Skeletal muscle cell (primary cell): ENCODE data around the gene HDHD3.
"Not testable (repeated sequence)": the region's sequence is repeated elsewhere in the genome, so short reads cannot be mapped to it uniquely, and the experiment has no call there.

ENCODE experiments used
- DNase-seq: peaks from one replicate; pipeline ENCODE4 v3.0.0-alpha.2; 2010; ENCODE audit warnings: low read depth
- H3K4me3 ChIP-seq: 2 replicates; pipeline ENCODE4 v1.5.1; 2011; ENCODE audit warnings: low read depth, mild to moderate bottlenecking, control low read depth, low read length, moderate library complexity

HDHD3 gene

DNA sequence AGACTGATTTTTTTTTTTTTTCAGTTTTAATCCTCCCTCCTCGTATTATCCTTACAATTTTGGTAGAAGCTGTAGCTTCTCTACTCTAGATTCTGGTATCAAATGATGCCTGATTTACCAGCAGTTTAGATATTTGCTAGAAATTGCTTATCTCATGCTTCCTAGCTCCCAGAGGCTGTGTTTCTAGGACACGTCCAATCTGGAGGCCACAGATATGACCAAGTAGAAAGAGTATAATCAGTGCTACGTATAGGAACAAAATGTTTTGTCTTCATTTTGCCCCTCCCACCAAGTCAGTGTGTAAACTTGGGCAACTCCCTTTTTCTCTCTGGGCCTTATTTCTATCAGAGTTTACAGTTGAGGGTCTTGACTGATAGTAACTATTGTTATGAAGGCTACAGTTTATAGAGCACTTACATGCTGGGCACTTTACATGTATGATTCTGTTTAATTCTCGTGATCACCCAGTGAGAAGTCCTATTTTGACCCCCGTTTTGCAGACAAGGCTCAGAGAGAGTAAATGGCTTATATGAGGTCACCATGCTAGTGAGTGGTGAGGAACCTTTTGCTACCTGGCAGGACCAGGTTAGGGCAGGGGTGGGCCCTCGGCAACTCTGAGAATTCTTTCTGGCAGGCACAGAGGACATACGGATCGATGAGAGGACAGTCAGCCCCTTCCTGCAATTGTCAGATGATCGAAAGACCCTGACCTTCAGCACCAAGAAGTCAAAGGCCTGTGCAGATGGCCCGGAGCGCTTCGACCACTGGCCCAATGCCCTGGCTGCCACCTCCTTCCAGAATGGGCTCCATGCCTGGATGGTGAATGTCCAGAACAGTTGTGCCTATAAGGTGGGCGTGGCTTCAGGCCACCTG, 7.6 kb downstream of the HDHD3 start:
- H3K4me3 ChIP-seq: no peak overlapping the region
- DNase-seq: no peak

DNA sequence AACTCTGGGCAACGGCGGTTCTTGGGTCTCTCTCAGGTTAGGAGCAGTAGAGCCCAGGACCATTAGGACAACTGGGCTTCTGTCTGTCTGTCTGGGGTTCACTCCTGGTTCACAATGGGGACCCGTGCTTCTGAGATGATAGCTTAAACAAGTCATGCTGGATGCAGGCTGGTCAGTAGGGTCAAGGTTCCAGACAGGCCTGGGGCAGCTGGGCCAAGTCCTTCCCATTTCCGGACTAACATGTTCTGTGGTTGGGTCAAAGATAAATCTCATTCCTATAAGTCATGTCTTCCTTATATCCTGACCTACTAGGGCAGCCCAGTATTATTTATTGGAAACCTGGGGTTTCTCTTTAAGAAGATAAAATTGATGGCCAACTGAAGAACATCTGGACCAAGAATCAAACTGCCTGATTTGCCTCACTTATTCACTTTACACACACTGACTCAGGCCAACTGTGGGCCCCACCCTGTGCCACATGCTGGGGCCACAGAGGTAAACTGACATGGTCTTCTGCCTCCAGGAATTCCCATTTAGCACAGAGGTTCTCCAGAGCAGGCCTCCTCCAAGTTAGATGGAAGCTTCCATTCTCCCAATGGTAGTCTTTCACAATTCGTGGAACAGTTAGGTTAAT, 8.3 kb downstream of the HDHD3 start:
- H3K4me3 ChIP-seq: no peak overlapping the region
- DNase-seq: no peak

DNA sequence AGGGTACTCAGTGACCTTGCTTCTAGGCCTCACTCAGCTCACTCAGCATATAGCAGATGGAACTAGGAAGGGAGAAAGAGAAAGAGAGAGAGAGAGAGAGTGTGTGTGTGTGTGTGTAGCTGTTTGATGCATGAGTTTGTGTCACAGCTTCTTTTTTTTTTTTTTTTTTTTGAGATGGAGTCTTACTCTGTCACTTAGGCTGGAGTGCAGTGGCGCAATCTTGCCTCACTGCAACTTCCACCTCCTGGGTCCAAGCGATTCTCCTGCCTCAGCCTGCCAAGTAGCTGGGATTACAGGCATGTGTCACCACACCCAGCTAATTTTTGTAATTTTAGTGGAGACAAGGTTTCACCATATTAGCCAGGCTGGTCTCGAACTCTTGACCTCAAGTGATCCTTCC, 11.1 kb downstream of the HDHD3 start:
- not testable (repeated sequence) for H3K4me3 ChIP-seq, DNase-seq

GRCh38 chr9:113364951-113365350, 11.8 kb downstream of the HDHD3 start:
- no peak for DNase-seq
- no peak overlapping the region for H3K4me3 ChIP-seq

GRCh38 chr9:113363336-113363735, 13.4 kb downstream of the HDHD3 start:
- DNase-seq: no peak

DNA sequence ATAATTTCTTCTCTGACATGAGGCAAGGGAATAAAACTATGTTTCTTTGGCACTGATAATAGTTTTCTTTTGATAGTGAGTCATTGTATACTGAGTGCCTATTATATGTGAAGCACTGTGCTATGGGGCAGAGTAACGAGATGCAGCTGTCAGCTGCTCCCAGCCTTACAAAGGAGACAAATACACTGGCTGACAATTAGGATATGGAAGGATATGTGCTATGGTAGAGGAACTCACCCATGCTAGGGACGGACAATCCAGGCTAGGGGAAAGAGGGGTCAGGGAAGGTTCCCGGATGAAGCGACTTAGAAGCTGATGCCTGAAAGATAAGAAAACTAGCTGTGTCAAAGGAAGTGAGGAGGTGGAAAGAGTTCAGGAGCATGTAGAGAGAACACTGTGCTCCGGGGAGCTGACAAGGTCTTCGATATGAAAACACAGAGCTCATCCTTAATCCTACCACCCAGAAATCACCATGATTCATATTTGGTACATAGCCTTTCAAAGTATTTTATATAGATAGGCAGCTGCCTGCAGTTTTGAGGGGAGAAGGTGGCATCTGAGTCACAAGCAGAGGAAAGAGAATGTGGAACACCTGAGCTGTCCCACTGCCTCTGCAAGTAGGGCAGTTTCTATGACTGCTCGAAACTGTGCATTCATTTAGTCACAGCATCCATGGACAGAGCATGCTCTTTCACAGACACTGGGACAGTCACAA, 15.3 kb downstream of the HDHD3 start:
- no peak overlapping the region for H3K4me3 ChIP-seq
- DNase-seq: no peak

More at GRCh38 chr9:113363336-113363735, 13.4 kb downstream of the HDHD3 start:
- no peak overlapping the region for H3K4me3 ChIP-seq

DNA sequence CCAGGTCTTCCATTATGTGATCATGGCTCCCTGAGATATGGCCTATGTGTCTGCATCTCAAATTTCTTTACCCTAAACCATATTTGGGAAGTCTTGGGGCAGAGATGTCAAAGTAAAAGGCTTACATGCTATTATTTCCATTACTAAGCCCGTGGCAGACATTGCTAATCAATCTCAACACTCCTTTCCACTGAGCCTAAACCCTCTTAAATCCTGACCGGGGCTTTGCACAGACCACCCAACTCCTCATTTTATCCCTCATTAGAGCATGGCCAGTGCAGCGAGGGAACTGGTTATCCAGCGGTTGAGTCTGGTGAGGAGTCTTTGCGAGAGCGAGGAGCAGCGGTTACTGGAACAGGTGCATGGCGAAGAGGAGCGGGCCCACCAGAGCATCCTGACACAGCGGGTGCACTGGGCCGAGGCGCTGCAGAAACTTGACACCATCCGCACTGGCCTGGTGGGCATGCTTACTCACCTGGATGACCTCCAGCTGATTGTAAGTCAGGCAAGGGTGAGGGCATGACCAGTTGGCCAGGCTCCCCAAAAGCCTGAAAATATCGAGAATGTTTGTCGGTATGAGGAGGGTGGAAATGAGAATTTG, 16.4 kb downstream of the HDHD3 start:
- no peak for DNase-seq
- H3K4me3 ChIP-seq: no peak overlapping the region

- H3K4me3 ChIP-seq: no peak overlapping the region
Measured at GRCh38 chr9:113359385-113359784, 17.4 kb downstream of the HDHD3 start.

DNA sequence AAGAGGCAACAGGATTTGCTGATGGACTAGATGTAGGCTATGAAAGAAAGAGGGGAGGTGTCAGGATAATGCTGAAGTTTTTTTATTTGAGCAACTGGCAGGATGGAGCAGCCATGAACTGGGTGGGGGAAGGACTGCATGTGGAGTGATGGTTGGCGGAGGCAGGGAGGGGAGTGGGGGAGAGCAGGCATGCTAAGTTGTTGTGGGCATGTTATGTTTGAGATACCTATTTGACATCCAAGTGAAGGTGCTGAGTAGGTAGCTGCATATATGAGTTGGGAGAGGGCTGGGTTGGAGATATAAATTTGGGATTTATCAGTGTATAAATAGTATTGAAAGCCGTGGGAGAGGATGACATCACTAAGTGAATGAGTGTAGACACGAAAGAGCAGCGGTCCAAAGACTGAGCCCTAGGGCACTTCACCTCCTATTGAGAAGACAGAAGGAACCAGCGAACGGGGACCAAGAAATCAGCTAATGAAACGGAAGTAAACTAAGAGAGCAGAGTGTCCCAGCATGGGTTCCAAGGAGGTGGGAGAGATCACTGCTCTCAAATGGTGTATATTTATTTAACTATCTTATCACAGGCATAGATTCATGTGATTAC, 20.0 kb downstream of the HDHD3 start:
- no peak for DNase-seq

More at GRCh38 chr9:113359385-113359784, 17.4 kb downstream of the HDHD3 start:
- DNase-seq: no peak

GRCh38 chr9:113355040-113355596, 21.7 kb downstream of the HDHD3 start:
- H3K4me3 ChIP-seq: no peak overlapping the region
- DNase-seq: no peak

More for the DNA sequence above, 20.0 kb downstream of the HDHD3 start:
- no peak overlapping the region for H3K4me3 ChIP-seq

- H3K4me3 ChIP-seq: no peak overlapping the region
- no peak for DNase-seq
Measured at GRCh38 chr9:113352411-113352810, 24.4 kb downstream of the HDHD3 start.

DNA sequence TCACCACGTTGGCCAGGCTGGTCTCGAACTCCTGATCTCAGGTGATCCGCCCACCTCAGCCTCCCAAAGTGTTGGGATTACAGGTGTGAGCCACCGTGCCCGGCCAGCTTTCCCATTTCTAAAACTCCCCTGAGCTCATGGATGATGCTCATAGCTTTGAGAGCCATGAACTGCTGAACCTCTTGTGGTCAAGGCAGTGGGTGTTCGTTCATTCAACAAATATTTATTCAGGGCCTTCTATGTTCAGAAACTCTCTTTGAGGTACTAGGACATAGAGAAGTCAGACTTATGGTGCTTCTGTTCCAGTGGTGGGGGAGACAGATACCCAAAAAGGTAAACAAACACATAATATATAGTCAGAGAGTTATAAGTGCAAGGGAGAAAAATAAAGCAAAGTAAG, 24.8 kb downstream of the HDHD3 start:
- DNase-seq: no peak
- H3K4me3 ChIP-seq: no peak overlapping the region

DNA sequence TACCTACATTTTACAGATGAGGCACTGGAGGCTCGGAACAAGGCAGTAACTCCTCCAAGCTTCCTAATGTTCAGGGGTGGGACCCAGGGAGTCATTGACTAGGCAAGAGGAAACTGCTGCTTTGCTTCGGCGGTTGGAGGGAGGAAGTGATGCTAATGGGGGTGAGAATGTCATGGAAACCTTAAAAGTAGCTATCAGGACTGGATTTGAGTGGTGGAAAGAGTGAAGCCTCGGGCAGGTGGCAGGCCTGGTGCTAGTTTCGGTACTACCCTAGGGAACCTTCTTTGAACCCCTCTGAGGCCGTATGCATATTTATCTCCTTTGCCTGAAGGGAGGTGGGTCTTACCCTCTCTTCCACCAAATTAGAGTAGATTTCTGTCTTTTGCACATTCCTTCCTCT, 25.8 kb downstream of the HDHD3 start:
- H3K4me3 ChIP-seq: no peak overlapping the region
- DNase-seq: no peak

DNA sequence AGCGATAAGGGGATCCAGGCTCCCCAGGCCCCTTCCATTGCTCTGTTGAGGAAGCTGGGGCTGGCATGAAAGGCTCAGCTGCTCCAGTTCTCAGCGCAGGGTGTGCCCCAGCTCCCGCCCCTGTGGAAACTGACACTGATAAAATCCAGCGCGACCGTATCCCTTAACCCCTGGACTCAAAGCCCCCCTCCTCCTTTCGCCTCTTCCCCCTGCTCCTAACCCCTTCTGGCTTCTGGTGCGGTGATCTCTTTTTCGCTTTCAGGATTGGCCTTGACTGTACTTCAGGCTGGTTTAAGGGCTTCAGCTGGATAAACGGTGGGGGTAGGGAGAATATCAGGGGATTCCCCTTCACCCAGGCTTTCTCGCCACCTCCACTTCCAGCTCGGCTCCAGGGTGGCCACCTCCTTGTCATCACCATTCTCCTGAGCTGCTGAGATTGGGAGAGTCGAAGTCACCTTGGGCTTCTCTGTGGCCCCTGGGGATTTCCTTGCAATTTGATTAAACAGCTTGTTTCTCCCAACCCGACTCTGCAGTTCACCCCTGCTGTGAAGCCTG, 26.6 kb downstream of the HDHD3 start:
- peak overlapping the region; percentile 25 for H3K4me3 ChIP-seq
- no peak for DNase-seq

GRCh38 chr9:113349445-113350094, 27.2 kb downstream of the HDHD3 start, which contains the start of gene BSPRY:
Gene BSPRY, plus strand, starts transcription at chr9:113349541. Its CDS starts 39 bp downstream, at chr9:113349580.
- peak within 1 kb of the TSS; percentile 25 for H3K4me3 ChIP-seq
- no peak for DNase-seq

- no peak for DNase-seq
- H3K4me3 ChIP-seq: no peak overlapping the region
Measured at GRCh38 chr9:113349066-113349444, 27.7 kb downstream of the HDHD3 start.

DNA sequence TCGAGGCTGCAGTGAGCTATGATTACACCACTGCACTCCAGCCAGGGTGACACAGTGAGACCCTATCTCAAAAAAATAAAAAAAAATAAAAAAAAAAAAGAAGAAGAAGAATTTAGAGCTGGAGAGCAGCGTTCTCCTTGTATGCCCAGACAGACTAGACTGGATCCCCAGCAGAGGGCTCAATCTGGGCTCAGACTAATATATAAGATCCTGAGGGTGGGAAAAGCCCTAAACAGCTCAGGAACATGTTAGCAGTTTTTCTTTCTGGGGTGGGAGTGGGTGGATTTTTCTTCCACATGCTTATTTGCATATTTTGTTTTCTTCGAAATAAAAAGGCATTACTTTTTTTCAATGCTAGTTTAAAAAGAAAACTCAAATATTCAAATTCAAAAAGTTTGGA, 28.3 kb downstream of the HDHD3 start:
- H3K4me3 ChIP-seq: no peak overlapping the region
- no peak for DNase-seq

DNA sequence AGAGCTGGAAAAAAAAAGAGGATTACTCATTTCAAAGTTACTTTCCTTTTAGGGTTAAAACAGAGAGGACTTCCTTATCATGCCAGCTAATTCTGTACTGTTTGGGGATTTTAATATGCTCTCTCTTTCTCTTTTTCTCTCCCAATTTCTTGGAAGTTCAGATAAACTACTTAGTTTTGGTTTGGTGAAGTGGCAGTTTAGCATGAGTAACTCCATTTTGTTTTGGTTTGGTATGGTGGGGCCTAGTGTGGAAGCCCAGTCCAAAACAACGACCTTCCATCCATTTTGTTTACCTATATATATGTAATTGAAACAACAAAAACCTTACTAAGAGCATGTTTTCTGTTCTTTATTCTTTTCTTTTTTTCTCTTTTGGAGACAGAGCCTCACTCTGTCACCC, 31.1 kb downstream of the HDHD3 start:
- H3K4me3 ChIP-seq: no peak overlapping the region
- no peak for DNase-seq
